Fibroblast of mammary gland (primary cell): ENCODE data around the gene C1RL.

Source experiments
- DNase-seq: peaks from one replicate; pipeline ENCODE4 v3.0.0-alpha.2; 2010; ENCODE audit warnings: low read depth
- H3K4me3 ChIP-seq: 2 replicates; pipeline ENCODE4 v1.5.1; 2011; ENCODE audit warnings: low read depth, mild to moderate bottlenecking, low read length, moderate library complexity; ENCODE audit not compliant: control insufficient read depth
- CTCF ChIP-seq: conservative IDR thresholded peaks from 2 replicates; pipeline ENCODE4 v1.5.1; 2011; ENCODE audit warnings: low read depth, low read length, inconsistent platforms; ENCODE audit not compliant: control insufficient read depth, insufficient read depth

C1RL gene

GRCh38 chr12:7108796-7109571, at the start of gene C1RL:
C1RL (minus strand) TSS chr12:7109214; CDS start chr12:7109180, 34 bp downstream.
- DNase-seq = peak; percentile 94
- H3K4me3 ChIP-seq = peak within 1 kb of the TSS; percentile 76
- peak; percentile 95 for TF ChIP-seq CTCF

- TF ChIP-seq CTCF = no peak
- no peak for DNase-seq
- H3K4me3 ChIP-seq = no peak overlapping the region
These were observed 48.4 kb upstream of the C1RL start for GRCh38 chr12:7157391-7157790.

- no peak for TF ChIP-seq CTCF
- DNase-seq = no peak
- no peak overlapping the region for H3K4me3 ChIP-seq
These were observed 47.5 kb upstream of the C1RL start for GRCh38 chr12:7156259-7157197.

- no peak overlapping the region for H3K4me3 ChIP-seq
- TF ChIP-seq CTCF = no peak
- no peak for DNase-seq
These were observed 46.5 kb upstream of the C1RL start for GRCh38 chr12:7155471-7156034.

GRCh38 chr12:7154901-7155470, 46.0 kb upstream of the C1RL start:
- no peak for TF ChIP-seq CTCF
- no peak for DNase-seq
- H3K4me3 ChIP-seq = no peak overlapping the region

- no peak for TF ChIP-seq CTCF
- no peak overlapping the region for H3K4me3 ChIP-seq
- DNase-seq = no peak
These were observed 45.0 kb upstream of the C1RL start for GRCh38 chr12:7154042-7154441.
